GM13977 (cell line): ENCODE data around the gene SRGAP2C.
"Not testable (repeated sequence)": the region's sequence is repeated elsewhere in the genome, so short reads cannot be mapped to it uniquely, and the experiment has no call there.

ENCODE experiments used
- DNase-seq: peaks from one replicate; pipeline ENCODE4 v3.0.0; 2012; ENCODE audit warnings: low spot score
- in situ Hi-C: fragments of 300-500 bp; cut with MboI; formaldehyde crosslinking; loops from one replicate; pipeline ENCODE4 v1.12.0; 2022; ENCODE audit warnings: low sequenced_read_pairs, low pct_unique_long_range_greater_than_20kb, mixed read lengths, inconsistent platforms; ENCODE audit not compliant: unreplicated experiment

SRGAP2C gene

DNA sequence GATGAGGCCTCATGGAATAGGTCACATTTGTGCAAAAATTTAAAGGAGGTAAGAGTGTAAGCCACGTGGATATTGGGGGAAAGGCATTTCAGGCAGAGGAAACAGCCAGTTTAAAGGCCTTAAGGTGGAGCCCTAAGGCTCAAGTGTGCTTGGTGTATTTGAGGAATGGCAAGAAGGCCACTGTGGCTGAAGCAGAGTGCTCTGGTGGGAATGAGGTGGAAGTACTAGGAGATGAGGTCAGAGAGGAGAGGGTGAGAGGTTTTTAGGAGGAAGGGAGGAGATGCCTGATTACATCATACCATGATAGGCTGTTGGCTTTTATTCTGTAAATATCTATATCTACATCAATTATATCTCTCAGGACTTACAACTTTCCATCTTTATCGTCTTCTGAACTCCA lies 75.4 kb downstream of the SRGAP2C start:
- DNase-seq, in situ Hi-C loops: not testable (repeated sequence)

DNA sequence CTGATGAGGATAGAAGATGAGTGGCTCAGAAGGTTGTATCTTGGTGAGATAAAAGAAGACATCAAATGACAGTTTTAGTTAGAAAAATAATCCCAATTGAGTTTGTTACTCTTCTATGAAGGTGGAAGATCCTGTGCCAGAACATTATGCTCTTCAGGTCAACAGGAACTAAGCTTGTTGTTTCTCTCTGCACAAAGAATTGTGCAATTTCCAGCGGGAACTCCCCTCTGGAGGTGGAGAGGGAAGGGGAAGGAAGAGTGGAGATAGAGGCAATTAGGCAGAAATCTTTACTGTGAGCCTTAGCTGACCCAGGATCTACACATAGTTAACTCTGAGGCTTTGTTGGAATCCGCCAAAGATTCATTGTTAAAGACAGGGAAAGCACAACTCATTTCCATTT lies 77.4 kb downstream of the SRGAP2C start:
- in situ Hi-C loops, DNase-seq: not testable (repeated sequence)

DNA sequence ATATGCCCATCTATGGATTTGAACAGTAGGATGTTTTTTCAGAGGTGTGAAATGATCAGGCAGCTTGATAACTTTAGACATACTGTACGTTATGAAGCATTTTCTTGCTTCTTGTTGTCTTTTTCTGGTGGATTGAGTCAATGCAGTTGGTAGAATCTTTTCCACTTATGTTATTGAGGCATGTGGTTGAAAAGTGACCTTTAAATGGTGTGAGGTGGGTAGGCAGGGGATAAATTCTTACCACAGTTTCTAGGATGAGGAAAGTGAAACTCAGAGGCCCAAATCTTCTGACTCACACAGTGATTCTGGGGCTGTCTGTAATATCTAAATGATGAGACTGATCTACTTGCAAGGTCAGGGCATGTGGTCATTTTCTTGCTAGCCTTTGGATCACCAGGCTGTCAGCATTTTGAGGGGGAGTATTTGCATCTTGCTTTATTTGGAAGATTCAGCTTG lies 79.0 kb downstream of the SRGAP2C start:
- in situ Hi-C loops, DNase-seq: not testable (repeated sequence)

DNA sequence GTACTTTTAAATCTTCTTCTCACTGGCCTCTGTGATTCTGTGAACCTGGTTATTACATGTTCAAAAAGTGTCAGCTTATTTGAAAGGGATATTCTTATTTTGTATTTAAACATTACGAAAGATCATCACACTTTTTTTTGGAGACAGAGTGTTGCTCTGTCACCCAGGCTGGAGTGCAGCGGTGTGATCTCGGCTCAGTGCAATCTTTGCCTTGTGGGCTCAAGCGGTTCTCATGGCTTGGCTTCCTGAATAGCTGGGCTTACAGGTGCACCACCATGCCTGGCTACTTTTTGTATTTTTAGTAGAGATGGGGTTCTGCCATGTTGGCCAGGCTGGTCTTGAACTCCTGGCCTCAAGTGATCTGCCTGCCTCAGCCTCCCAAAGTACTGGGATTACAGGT lies 82.3 kb downstream of the SRGAP2C start:
- DNase-seq, in situ Hi-C loops: not testable (repeated sequence)

DNA sequence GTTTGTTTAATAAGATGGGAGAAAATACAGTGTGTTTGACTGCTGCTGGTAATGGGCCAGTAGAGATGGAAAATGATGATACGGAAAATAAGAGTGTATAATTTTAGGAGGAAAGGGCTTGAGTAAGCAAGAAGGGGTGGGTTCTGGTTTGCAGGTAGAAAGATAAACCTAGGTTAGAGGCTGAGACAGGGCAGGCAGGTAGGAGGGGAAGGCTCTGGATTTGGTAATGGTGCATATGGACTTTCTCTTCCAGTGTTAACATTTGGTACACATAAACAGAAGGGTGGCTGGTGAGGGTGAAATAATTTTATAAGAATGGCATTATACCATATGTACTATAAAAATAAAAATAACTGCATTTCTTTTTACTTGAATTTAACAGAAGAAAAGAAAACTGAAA lies 84.5 kb downstream of the SRGAP2C start:
- in situ Hi-C loops, DNase-seq: not testable (repeated sequence)

DNA sequence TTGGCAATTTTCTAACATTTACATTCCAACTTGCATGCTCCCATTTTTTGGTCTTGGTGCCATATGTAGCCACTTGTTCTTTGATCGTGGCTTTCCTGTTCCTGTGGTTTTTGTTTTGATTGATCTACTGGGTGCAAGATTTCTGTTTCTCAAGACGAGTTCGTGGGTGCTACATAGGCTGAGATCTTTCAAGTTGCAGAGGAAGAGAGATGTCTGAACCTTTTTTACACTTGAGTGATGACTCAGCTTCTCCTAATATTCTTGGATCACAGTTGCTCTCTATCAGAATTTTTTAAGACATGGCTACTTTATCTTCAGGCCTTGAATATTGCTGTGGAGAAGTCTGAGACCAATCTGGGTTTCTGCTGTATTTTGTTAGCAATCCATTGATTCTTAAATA lies 85.2 kb downstream of the SRGAP2C start:
- DNase-seq, in situ Hi-C loops: not testable (repeated sequence)

DNA sequence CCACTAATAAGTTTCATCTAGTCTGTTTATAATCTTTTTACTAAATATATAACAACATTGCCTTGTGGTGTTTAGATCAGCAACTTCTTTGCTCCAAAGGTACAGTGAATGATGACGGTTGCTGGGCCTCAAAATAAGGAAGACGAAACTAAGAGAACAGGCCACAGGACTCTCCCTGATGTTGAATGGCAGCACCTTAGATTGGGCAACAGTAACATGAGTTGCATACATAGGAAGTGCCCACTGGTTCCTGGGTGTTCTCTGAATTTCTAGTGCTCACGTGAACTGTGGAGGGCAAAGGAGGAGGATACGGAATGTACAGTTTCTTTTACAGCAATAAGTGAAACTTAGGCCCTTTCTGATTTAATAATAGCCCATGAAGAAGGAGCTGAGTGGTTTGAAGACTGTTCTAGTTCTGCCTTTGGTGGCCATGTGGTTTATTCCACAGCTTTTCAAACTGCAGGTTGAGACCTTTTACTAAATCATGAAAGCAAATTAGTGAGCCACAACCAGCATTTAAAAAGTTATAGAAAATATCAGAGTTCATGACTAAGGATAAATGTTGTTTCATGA lies 86.5 kb downstream of the SRGAP2C start:
- in situ Hi-C loops, DNase-seq: not testable (repeated sequence)

DNA sequence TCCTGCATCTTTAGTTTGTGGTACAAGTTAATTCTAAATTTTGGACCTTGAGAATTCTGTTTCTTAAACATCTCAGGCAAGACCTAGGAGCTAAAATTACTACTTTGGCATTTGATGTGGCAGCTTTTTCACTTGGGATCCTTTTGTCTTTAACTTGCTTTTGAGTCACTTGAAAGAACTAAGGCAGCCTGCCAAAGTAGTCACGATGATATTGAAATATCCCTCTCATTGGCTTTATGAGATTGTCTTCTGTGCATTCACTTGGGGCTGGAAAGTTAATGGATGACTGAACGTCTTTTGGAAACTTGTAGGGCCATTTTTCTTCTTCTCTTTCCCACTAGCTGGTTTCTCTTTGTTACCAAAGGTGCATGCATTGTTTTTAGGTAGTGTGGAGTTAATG lies 90.7 kb downstream of the SRGAP2C start:
- DNase-seq, in situ Hi-C loops: not testable (repeated sequence)

DNA sequence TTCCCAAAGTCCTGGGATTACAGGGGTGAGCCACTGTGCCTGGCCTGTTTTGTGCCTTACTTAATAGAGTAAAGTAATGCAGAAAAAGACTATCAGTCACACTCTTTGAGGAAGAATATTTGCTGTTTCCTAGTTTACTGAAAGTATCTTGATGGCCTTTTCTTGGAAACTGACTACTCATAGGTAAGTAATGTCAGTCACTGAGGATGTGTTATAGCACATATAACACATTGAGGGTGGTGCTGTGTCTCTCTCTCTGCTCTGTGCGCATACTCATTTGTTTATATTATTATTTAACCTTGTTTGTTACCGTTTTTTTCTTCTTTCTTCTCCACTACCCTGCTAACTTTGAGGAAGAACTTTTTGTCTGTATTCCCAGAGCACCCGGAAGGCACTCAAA lies 93.4 kb downstream of the SRGAP2C start:
- in situ Hi-C loops, DNase-seq: not testable (repeated sequence)

DNA sequence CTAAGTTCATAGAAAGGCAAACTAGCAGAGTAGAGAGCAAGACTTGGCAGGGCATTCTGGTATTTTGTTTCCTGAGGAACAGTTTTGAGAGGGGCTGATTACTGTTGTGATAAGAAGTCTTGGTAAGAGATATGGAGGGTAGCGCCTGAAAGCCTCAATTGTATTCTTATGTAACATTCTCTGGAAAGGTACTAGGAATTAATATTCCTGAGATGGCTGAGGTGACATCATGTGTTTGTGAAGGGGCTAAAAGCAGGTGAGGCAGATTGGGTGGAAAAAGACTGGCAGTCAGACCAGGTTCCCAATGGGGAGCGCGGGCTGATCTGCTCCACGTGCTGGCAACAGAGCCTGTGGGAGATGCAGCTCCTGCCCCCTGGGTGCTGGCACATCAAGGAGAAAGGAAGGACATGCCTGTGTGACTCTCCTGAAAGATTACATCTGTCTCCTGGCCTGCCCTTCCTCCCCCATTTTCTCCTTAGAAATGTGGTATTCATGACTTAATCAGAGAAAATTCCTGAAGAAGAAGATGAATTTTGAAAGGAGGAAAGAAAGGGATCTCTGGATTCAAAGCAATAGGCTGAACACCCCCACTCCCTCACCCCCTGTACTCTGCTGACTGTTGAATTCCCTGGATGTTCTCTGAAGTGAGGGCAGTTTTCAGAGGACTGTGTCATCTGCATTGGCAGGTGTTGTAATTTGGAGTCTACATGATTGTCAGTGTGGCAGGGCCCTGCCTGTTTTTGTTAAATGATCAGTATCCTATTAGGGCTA lies 94.2 kb downstream of the SRGAP2C start:
- in situ Hi-C loops, DNase-seq: not testable (repeated sequence)

DNA sequence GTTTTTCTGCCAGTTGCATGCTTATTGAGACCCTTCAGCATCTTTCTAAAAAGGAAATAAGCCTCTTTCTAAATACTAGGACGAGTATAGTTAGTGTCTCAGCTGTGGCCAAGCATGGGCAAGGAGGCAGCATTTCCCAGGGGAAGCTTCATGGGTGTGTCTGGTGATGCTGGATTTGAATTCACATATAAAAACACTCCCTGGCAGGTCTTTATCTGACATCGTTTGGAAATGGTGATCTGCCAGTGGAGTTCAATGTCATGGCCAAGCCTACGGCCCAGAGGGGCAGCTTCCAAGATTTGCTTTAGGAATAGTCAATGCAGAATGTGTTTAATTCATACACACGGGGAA lies 94.7 kb downstream of the SRGAP2C start:
- in situ Hi-C loops, DNase-seq: not testable (repeated sequence)

DNA sequence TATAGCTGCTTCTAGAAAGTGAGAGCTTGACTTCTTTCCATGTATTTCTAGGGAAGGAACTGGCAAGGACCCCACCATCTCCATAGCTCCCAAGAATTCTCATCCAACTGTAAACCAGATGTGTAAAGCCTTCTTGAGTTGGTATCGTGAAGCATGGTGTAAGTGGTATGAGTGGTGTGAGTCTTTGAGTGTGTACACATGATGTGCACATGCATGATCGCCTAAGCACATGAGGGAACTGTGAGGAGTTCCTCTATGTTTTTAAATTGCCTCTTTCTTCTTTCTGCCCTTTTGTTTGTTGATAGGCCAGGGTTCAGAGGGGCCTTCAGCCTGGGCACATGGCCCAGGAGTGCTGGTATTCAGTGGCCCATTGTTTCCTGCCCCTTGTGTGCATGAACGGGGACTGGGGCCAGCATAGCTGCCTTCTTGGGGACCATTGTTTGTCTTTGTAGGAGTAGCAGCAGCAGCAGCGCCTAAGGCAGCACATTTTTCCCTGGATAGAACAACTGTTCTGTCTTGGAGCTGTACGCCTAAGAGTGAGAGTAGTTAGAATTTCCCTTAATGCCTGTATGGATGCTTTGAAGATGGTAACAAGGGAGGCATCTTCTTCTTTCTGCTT lies 96.0 kb downstream of the SRGAP2C start:
- DNase-seq, in situ Hi-C loops: not testable (repeated sequence)

DNA sequence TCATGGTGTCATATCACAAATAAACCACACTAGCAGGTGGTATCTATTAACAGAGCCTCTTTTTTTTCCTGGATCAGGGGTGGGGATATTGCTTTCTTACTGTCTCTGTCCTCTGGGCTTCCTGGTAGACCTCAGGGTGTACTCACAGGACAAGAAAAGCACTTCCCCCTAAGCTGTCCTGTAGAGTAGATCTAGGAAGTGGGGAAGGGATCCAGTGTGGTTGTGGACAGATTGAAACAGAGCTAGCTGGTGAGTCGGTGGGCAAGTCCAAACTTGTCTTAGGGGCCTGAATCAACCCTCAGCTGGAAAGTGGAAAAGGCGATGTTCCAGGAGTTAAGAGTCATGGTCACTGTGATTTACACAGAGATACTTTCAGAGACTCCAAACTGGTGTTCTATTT lies 96.7 kb downstream of the SRGAP2C start:
- DNase-seq, in situ Hi-C loops: not testable (repeated sequence)

DNA sequence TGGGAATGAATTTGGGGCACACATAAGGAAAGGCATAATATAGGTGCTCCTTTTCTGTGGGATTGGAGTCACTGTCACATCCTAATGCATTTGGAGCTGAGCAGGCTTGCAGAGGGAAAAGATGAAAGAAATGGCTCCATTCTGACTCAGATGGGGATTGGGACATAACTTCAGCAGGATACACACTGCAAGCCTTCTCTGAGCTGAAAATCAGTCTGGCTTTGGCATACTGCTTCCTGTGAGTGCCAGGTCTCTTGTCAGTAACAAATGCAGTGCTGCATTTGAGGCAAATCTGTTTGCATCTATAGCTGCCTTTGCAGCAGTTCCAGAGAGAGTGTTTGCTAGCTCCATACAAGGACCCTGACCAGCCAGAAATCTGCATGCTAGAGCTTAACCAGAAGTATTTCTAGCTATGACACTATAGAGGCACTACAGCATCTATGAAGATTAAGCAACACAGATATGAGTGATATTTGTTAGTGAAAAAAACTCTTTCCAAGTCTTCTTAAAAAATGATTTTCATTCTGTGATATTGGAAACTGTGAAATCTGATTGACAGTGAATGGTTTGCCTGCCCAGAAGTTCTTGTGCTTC lies 98.9 kb downstream of the SRGAP2C start:
- DNase-seq, in situ Hi-C loops: not testable (repeated sequence)

DNA sequence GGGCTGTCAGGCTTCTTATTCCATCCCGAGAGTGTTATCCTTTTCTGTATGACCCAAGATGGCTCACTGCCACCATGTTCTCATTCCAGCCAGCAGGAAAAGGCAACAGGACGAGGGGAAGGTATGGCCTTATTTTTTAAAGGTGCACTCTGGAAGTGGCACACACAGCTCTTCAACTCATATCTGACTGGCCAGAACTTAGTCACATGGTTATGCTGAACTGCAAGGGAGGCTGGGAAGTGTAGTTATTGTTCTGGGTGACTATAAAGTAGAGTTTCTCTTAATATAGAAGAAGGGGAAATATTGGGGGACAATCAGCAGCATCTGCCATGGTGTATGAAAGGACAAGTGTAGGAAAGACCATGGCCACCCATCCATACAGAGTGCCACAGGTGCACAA lies 107.8 kb downstream of the SRGAP2C start:
- in situ Hi-C loops, DNase-seq: not testable (repeated sequence)

DNA sequence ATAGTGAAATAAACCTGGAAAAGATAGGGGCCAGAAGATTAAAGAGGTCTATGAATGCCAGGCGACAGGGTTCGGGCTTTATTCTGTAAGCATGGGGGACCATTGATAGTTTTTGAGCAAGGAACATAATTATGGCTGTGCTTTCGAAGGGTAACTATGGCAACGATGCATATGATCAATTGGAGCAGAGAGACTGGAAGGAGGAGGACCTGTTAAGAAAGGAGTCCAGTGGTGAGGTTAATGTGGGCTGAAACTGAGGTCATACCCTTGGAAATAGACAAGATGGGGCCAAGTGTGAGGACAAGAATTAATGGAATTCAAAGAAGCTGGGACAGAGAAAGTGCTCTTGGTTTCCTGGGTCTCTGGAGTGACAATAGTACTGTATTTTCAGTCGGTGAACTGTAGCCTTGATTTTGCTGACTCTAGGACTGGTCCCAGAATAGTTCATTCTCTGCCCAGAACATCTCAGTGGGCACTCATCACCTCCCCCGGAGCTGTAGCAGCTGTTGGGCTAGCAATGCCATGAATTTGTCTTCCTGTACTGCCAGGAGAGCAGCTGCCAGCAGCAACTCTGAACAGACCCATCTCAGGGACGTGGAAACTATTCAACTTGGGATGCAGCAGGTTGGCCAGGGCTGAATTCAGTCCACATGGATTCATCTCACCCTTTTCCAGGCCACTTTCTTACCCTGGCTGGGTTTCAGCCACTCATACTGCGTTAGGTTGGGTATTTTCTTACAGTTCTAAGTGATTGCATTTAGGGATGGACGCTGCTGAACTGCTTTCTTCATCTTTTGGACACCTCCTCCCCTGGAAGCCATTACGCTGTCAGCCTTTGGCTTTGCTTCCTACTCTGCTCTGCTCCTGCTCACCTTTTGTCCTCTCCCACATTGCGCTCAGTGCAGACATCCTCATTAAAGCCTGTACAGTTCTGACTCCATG lies 108.8 kb downstream of the SRGAP2C start:
- DNase-seq, in situ Hi-C loops: not testable (repeated sequence)

DNA sequence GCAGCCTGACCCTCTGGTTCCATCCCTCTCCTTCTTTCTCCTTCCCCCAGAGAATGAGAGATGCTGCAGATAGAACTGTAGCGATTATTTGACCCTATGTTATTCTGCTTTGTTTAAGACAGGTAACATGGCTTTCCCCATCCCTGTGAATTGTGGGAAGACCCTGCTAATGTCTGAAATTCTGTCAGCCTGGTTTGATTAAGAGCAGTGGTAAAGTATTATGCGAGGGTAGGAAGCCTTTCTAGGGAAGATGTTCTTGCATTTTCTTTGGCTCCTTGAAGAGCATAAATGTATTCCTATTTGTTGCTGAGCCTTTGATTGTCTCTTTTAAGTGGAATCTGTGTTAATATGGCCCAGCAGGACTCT lies 109.4 kb downstream of the SRGAP2C start:
- not testable (repeated sequence) for DNase-seq

More for the DNA sequence above, 109.4 kb downstream of the SRGAP2C start:
- in situ Hi-C loops, result not testable (repeated sequence)
